ENCODE data around the gene HNRNPC. TPM values are rescaled to one million over a fixed set of nuclear protein-coding genes. Genes with fewer than 3 reads are reported as not detected.
"Not testable (repeated sequence)": the region's sequence is repeated elsewhere in the genome, so short reads cannot be mapped to it uniquely, and the experiment has no call there.

Gene HNRNPC
- total and polyA plus RNA-seq, 5 donors: 241 to 334 (median 302) TPM

DNA sequence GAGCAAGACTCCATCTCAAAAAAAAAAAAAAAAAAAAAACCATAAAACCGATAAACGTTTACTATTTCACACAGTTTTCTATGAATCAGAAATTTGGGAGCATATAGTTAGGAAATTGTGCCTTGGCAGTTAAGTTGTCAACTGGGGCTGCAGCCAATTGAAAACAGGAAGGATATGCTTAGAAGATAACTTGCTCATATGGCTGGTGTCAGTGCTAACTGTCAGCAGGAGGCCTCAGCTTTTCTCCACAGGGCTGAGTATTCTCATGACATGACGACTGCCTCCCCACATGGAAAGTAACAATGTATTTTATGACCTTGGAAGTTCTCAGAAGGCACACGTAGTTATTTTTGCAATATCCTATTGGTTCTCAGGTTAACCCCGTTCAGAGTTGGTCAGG lies 83.8 kb downstream of the HNRNPC start:
- no peak for DNase-seq
- H3K4me3 ChIP-seq (ENCODE audit: low read length): no peak overlapping the region
- H3K27me3 ChIP-seq (ENCODE audit: control insufficient read depth, insufficient read depth): no peaks in the 10 kb centered on the region
- WGBS: 20% methylated on average over 5 of the region's 5 CpGs
- intact Hi-C loops (cut with DNase I): no loop called here
- no peaks in the 10 kb centered on the region for H3K9me3 ChIP-seq (ENCODE audit: control insufficient read depth, low read length)
- H3K27ac ChIP-seq (ENCODE audit: low read length): no peak overlapping the region
- peak; percentile 26 to 53 for ATAC-seq
- peaks cover 2% of the 10 kb centered on the region for H3K4me1 ChIP-seq (ENCODE audit: control insufficient read depth, insufficient read depth, low read length)

DNA sequence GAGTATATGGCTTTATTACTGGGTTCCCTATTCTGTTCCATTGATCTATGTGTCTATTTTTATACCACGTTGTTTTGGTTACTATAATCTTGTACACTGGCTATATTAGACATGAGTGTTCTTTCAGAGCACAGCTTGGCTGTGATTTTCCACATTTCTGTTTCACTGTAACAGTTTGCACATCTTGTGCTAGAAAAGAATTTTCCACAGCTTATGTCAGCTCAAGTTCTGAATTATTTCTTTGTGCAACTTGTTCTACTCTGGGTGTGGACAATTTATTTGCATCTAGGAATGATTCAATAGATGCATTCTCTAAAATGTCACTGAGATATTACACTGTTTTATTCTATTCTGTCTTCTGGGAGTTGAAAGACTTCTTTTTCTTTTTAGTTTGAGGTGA lies 85.0 kb downstream of the HNRNPC start:
- Histone ChIP-seq H3K27ac (ENCODE audit: low read length) (no peak overlapping the region), H3K27me3 (ENCODE audit: control insufficient read depth, insufficient read depth) (no peaks in the 10 kb centered on the region), H3K4me1 (ENCODE audit: control insufficient read depth, insufficient read depth, low read length) (peaks cover 2% of the 10 kb centered on the region), H3K9me3 (ENCODE audit: control insufficient read depth, low read length) (no peaks in the 10 kb centered on the region), H3K4me3 (ENCODE audit: low read length) (no peak overlapping the region)
- 45% methylated on average over 1 of the region's 1 CpG for WGBS
- DNase-seq (no peak), ATAC-seq (peak; percentile 59)
- intact Hi-C loops (cut with DNase I): no loop called here

DNA sequence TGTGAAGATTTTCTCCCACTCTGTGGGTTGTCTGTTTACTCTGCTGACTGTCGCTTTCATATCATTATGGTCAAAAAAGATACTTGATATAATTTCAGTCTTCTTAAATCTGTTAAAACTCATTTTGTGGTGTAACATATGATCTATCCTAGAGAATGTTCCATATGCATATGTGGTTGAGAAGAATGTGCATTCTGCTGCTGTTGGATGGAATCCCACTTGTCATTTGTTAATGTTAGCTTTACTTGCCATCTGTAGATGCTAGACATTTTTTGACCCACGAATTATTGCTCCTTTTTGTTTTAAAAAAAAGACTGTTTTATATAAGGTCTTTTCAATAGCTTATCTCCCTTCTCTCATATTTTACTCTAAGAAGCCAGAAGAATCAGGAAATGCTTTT lies 87.1 kb downstream of the HNRNPC start:
- H3K4me3 ChIP-seq (ENCODE audit: low read length): no peak overlapping the region
- H3K4me1 ChIP-seq (ENCODE audit: control insufficient read depth, insufficient read depth, low read length): peaks cover 2% of the 10 kb centered on the region
- no peak for DNase-seq
- no peaks in the 10 kb centered on the region for H3K27me3 ChIP-seq (ENCODE audit: control insufficient read depth, insufficient read depth)
- WGBS: 51% methylated on average over 2 of the region's 2 CpGs
- H3K9me3 ChIP-seq (ENCODE audit: control insufficient read depth, low read length): no peaks in the 10 kb centered on the region
- ATAC-seq: no peak
- H3K27ac ChIP-seq (ENCODE audit: low read length): no peak overlapping the region
- intact Hi-C loops (cut with DNase I): no loop called here

DNA sequence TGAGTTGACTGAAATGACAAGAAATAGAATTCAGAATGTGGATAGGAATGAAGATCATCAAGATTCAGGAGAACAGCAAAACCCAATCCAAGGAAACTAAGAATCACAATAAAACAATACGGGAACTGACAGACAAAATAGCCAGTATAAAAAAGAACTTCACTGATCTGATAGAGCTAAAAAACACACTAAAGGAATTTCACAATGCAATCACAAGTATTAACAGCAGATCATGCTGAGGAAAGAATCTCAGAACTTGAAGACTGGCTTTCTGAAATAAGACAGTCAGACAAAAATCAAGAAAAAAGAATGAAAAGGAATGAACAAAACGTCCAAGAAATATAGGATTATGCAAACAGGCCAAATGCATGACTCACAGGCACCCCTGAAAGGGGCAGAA lies 98.1 kb downstream of the HNRNPC start:
- H3K4me1 ChIP-seq (ENCODE audit: control insufficient read depth, insufficient read depth, low read length): no peaks in the 10 kb centered on the region
- DNase-seq (no peak), ATAC-seq (no peak)
- no peak overlapping the region for H3K4me3 ChIP-seq (ENCODE audit: low read length)
- H3K9me3 ChIP-seq (ENCODE audit: control insufficient read depth, low read length): no peaks in the 10 kb centered on the region
- H3K27me3 ChIP-seq (ENCODE audit: control insufficient read depth, insufficient read depth): no peaks in the 10 kb centered on the region
- 60% methylated on average over 2 of the region's 2 CpGs for WGBS
- no peak overlapping the region for H3K27ac ChIP-seq (ENCODE audit: low read length)
- intact Hi-C loops (cut with DNase I): no loop called here

DNA sequence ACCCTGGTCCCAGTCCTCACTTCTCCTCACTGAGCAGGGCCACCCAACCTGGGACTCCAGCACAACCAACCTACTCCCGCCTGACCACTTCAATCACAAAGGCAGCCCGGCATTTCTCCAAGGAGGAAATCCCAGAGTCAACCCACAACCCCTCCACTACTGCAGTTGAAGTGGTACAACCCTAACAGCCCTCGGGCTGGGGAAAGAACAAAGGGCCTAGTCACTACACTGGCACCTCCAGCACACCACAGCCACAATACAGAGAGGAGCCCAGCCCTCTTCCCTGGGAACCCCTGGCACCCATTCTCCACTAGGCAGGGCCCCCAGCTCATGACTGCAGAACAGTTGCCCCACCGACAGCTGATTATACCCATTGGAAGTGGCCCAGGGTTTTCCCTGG lies 99.7 kb downstream of the HNRNPC start:
- H3K4me3 ChIP-seq (ENCODE audit: low read length): no peak overlapping the region
- H3K27ac ChIP-seq (ENCODE audit: low read length): no peak overlapping the region
- H3K27me3 ChIP-seq (ENCODE audit: control insufficient read depth, insufficient read depth): no peaks in the 10 kb centered on the region
- intact Hi-C loops (cut with DNase I): no loop called here
- no peak for DNase-seq
- ATAC-seq: no peak
- no peaks in the 10 kb centered on the region for H3K9me3 ChIP-seq (ENCODE audit: control insufficient read depth, low read length)
- H3K4me1 ChIP-seq (ENCODE audit: control insufficient read depth, insufficient read depth, low read length): no peaks in the 10 kb centered on the region
- 78% methylated on average over 4 of the region's 4 CpGs for WGBS

DNA sequence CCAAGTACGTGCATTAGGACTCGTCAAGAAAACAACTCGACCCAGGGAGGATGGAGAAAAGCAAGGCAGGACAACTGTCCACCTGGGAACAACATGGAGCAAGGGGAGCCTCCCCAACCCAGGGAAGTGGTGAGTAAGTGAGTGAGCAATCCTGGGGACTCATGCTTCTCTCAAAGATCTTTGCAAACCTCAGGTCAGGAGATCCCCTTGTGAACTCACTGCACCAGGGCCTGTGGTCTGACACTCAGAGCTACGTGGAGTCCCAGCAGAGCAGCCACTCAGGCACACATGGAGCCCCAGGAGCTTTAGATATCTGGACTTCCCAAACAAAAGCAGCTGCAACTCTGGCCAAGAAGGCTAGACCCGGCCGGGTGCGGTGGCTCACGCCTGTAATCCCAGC lies 101.2 kb downstream of the HNRNPC start:
- no peak for DNase-seq
- Histone ChIP-seq H3K27ac (ENCODE audit: low read length) (no peak overlapping the region), H3K27me3 (ENCODE audit: control insufficient read depth, insufficient read depth) (no peaks in the 10 kb centered on the region), H3K4me3 (ENCODE audit: low read length) (no peak overlapping the region), H3K4me1 (ENCODE audit: control insufficient read depth, insufficient read depth, low read length) (no peaks in the 10 kb centered on the region), H3K9me3 (ENCODE audit: control insufficient read depth, low read length) (no peaks in the 10 kb centered on the region)
- no peak for ATAC-seq
- intact Hi-C loops (cut with DNase I): no loop called here
- WGBS: 82% methylated on average over 8 of the region's 8 CpGs

DNA sequence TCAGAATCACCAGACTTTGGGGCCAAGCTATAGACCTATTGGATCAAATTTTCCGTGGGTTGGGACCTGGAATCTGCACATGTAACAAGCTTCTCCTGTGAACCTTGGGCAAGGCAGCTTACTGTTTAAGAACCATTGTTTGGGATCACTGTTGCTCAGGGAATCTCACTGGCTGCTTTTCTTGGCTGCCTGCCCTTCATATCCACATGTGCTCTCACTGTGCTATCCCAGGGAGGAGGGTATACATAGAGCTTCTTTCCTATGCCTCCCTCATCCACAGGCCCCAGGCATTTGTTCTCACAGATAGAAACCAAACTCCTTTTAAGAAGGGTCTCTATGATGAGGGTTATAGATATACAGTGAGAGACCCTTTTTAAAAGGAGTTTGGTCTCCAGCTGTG lies 103.6 kb downstream of the HNRNPC start:
- ATAC-seq: peak; percentile 79 to 82
- H3K9me3 ChIP-seq (ENCODE audit: control insufficient read depth, low read length); H3K27ac ChIP-seq (ENCODE audit: low read length); DNase-seq; H3K4me1 ChIP-seq (ENCODE audit: control insufficient read depth, insufficient read depth, low read length); intact Hi-C loops (cut with DNase I); H3K27me3 ChIP-seq (ENCODE audit: control insufficient read depth, insufficient read depth); H3K4me3 ChIP-seq (ENCODE audit: low read length): not testable (repeated sequence)
- WGBS: 53% methylated on average over 1 of the region's 1 CpG

DNA sequence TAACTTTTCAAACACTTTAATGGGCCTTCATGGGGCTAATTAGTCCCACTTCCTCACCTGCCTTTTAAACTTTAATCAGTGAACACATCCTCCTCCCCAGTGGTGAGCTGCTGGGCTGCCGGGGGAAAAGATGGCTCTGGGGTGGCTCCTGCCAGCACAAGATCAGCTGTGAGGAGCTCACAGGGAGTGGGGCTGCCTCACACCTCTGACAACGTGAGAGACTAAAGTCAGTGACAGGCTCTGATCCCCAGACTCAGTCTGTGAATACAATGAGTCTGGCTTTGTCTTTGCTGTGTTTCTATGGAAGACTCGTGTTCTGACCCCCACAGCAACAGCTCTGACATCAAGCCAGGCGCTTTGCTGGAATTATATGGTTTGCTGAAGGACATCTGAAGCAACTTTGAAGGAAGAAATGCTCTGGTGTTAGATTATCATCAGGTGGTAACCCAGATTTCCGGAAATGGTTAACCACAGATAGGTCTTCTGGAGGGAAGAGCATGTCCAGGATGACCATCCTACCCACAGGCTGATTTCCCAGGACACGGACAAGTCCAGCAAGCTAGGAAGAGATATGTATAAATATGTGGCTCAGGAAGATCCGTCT lies 104.1 kb downstream of the HNRNPC start:
- H3K27ac ChIP-seq (ENCODE audit: low read length); H3K4me3 ChIP-seq (ENCODE audit: low read length); DNase-seq; H3K9me3 ChIP-seq (ENCODE audit: control insufficient read depth, low read length); intact Hi-C loops (cut with DNase I); H3K4me1 ChIP-seq (ENCODE audit: control insufficient read depth, insufficient read depth, low read length); H3K27me3 ChIP-seq (ENCODE audit: control insufficient read depth, insufficient read depth): not testable (repeated sequence)
- ATAC-seq: peak; percentile 30 to 37
- WGBS: 48% methylated on average over 7 of the region's 7 CpGs

DNA sequence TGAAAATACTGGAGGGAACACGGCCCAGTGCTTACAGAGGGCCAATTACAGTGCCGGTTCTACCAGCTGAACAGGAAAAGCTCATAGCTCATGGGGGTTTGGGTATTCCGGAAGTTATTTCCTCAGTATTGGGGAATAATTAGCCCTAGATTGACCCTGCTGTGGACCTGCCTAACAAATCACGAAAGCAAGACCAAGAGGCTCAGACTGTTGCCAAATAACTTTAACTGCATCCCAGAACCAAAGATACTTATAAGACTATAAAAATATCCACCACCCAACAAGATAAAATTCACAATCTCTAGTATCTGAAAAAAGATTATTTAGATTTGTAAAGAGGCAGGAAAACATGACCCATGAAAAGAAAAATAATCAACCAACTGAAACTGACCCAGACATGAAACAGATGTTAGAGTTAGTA lies 105.4 kb downstream of the HNRNPC start:
- Histone ChIP-seq H3K4me1 (ENCODE audit: control insufficient read depth, insufficient read depth, low read length) (no peaks in the 10 kb centered on the region), H3K27me3 (ENCODE audit: control insufficient read depth, insufficient read depth) (no peaks in the 10 kb centered on the region), H3K9me3 (ENCODE audit: control insufficient read depth, low read length) (no peaks in the 10 kb centered on the region), H3K27ac (ENCODE audit: low read length) (no peak overlapping the region), H3K4me3 (ENCODE audit: low read length) (no peak overlapping the region)
- no peak for DNase-seq
- intact Hi-C loops (cut with DNase I): no loop called here
- no peak for ATAC-seq
- 55% methylated on average over 4 of the region's 4 CpGs for WGBS

DNA sequence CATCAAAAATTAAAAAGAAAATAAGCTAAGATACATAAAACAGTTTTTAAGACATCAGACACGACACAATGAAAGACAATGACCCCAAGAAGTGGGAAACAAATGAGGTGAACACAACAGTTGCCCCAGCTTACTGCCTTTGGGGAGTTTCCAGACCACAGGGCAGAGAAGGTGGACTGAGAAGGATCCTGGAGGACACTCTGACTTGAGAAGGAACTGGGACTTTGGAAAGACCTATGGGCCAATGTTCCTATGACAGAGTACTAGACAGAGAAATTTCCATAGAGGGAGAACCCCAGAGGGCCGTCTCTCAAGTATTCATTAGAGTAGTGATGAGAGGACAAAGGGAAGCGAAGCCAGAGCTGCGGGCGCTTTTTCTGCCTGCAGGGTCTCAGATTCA lies 107.2 kb downstream of the HNRNPC start:
- 71% methylated on average over 5 of the region's 5 CpGs for WGBS
- intact Hi-C loops (cut with DNase I): no loop called here
- no peak for ATAC-seq
- Histone ChIP-seq H3K4me1 (ENCODE audit: control insufficient read depth, insufficient read depth, low read length) (no peaks in the 10 kb centered on the region), H3K27ac (ENCODE audit: low read length) (no peak overlapping the region), H3K4me3 (ENCODE audit: low read length) (no peak overlapping the region), H3K9me3 (ENCODE audit: control insufficient read depth, low read length) (no peaks in the 10 kb centered on the region), H3K27me3 (ENCODE audit: control insufficient read depth, insufficient read depth) (no peaks in the 10 kb centered on the region)
- DNase-seq: no peak

DNA sequence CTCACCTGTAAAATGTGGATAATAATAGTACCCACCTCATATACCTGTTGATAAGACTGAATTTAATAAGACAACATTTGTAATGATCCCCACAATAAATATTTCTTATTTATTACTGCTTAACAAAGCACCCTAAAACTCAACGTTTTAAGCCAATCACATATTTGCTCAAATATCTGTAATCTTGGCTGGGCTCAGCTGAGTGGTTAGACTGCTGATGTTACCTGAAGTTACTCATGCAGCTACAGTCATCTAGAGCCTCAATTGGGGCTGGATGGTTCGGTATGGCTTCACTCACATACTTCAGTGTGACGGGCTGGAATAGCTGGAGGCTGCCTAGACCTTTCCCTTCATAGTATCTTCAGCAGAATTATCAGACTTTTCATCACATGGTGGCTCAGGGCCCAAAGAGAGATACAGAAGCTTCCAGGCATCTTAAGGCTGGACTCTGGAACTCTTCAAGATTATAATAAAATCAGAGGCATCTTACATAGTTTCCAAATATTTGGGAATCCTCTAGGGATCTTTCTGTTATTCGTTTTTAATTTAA lies 109.1 kb downstream of the HNRNPC start:
- no peak for ATAC-seq
- Histone ChIP-seq H3K4me3 (ENCODE audit: low read length) (no peak overlapping the region), H3K27me3 (ENCODE audit: control insufficient read depth, insufficient read depth) (no peaks in the 10 kb centered on the region), H3K4me1 (ENCODE audit: control insufficient read depth, insufficient read depth, low read length) (no peaks in the 10 kb centered on the region), H3K27ac (ENCODE audit: low read length) (no peak overlapping the region), H3K9me3 (ENCODE audit: control insufficient read depth, low read length) (no peaks in the 10 kb centered on the region)
- DNase-seq: no peak
- intact Hi-C loops (cut with DNase I): no loop called here
- WGBS: 69% methylated on average over 4 of the region's 4 CpGs
